H9 (cell line): ENCODE results near the gene ACSM3. TPM values are rescaled to one million over a fixed set of nuclear protein-coding genes. Genes with fewer than 3 reads are reported as not detected.

ENCODE experiments used
- DNase-seq: peaks from one replicate; pipeline ENCODE4 v3.0.0-alpha.2; 2017
- H2AFZ ChIP-seq: one replicate; pipeline ENCODE4 v1.6.1; 2013; ENCODE audit warnings: mild to moderate bottlenecking, low read length, control low read depth, moderate library complexity
- H2AK5ac ChIP-seq: 2 replicates; pipeline ENCODE4 v1.6.1; 2013; ENCODE audit warnings: low read length, control low read depth, mixed read lengths; ENCODE audit not compliant: insufficient read length
- H2BK120ac ChIP-seq: one replicate; pipeline ENCODE4 v1.6.1; 2013; ENCODE audit warnings: low read depth, mild to moderate bottlenecking, low read length, control low read depth, inconsistent platforms; ENCODE audit not compliant: poor library complexity, severe bottlenecking
- H2BK12ac ChIP-seq: 2 replicates; pipeline ENCODE4 v1.6.1; 2013; ENCODE audit warnings: low read length, control low read depth, mixed read lengths, low read depth; ENCODE audit not compliant: insufficient read length
- H2BK15ac ChIP-seq: 2 replicates; pipeline ENCODE4 v1.6.1; 2013; ENCODE audit warnings: low read depth, low read length, control low read depth
- H2BK20ac ChIP-seq: one replicate; pipeline ENCODE4 v1.6.1; 2013; ENCODE audit warnings: low read depth, mild to moderate bottlenecking, low read length, control low read depth, inconsistent platforms; ENCODE audit not compliant: poor library complexity, severe bottlenecking
- H2BK5ac ChIP-seq: 2 replicates; pipeline ENCODE4 v1.6.1; 2013; ENCODE audit warnings: low read length, control low read depth, mixed read lengths; ENCODE audit not compliant: insufficient read length
- H3K14ac ChIP-seq: 2 replicates; pipeline ENCODE4 v1.6.1; 2013; ENCODE audit warnings: low read length, control low read depth; ENCODE audit not compliant: insufficient read depth
- H3K18ac ChIP-seq: 2 replicates; pipeline ENCODE4 v1.6.1; 2013; ENCODE audit warnings: low read depth, mild to moderate bottlenecking, mixed read lengths, low read length, control low read depth; ENCODE audit not compliant: insufficient read length
- H3K23ac ChIP-seq: 2 replicates; pipeline ENCODE4 v1.6.1; 2013; ENCODE audit warnings: low read length, control low read depth, mixed read lengths, low read depth; ENCODE audit not compliant: insufficient read length
- H3K23me2 ChIP-seq: 2 replicates; pipeline ENCODE4 v1.6.1; 2013; ENCODE audit warnings: low read depth, mild to moderate bottlenecking, mixed read lengths, low read length, control low read depth; ENCODE audit not compliant: insufficient read length, poor library complexity, severe bottlenecking
- H3K27ac ChIP-seq: 2 replicates; pipeline ENCODE4 v1.5.1; 2013; ENCODE audit warnings: low read length, control low read depth, mixed read lengths, low read depth; ENCODE audit not compliant: insufficient read length
- H3K27me3 ChIP-seq: 2 replicates; pipeline ENCODE4 v1.6.1; 2013; ENCODE audit warnings: low read length, control low read depth, inconsistent platforms; ENCODE audit not compliant: insufficient read depth
- H3K4ac ChIP-seq: 2 replicates; pipeline ENCODE4 v1.6.1; 2013; ENCODE audit warnings: low read depth, mild to moderate bottlenecking, control low read depth, inconsistent platforms, low read length, moderate library complexity
- H3K4me1 ChIP-seq: 2 replicates; pipeline ENCODE4 v1.6.1; 2013; ENCODE audit warnings: low read length, control low read depth, inconsistent platforms; ENCODE audit not compliant: insufficient read depth
- H3K4me2 ChIP-seq: 2 replicates; pipeline ENCODE4 v1.6.1; 2013; ENCODE audit warnings: low read length, control low read depth, mixed read lengths; ENCODE audit not compliant: insufficient read length, insufficient read depth
- H3K56ac ChIP-seq: 2 replicates; pipeline ENCODE4 v1.6.1; 2013; ENCODE audit warnings: low read depth, mild to moderate bottlenecking, mixed read lengths, low read length, control low read depth; ENCODE audit not compliant: insufficient read length
- H3K79me1 ChIP-seq: 2 replicates; pipeline ENCODE4 v1.6.1; 2013; ENCODE audit warnings: low read depth, mild to moderate bottlenecking, moderate library complexity, low read length, control low read depth, inconsistent platforms; ENCODE audit not compliant: insufficient read depth, poor library complexity, severe bottlenecking
- H3K79me2 ChIP-seq: 2 replicates; pipeline ENCODE4 v1.6.1; 2013; ENCODE audit warnings: low read length, control low read depth, inconsistent platforms; ENCODE audit not compliant: insufficient read depth
- H3K9ac ChIP-seq: 2 replicates; pipeline ENCODE4 v1.6.1; 2013; ENCODE audit warnings: low read length, control low read depth, mixed read lengths; ENCODE audit not compliant: insufficient read length; ENCODE audit errors: extremely low read depth
- H3K9me3 ChIP-seq: one replicate; pipeline ENCODE4 v1.6.1; 2013; ENCODE audit warnings: low read depth, low read length, inconsistent platforms; ENCODE audit not compliant: control insufficient read depth
- H3T11ph ChIP-seq: one replicate; pipeline ENCODE4 v1.6.1; 2013; ENCODE audit warnings: mild to moderate bottlenecking, low read length, control low read depth, inconsistent platforms
- H4K20me1 ChIP-seq: one replicate; pipeline ENCODE4 v1.6.1; 2013; ENCODE audit not compliant: control insufficient read depth, insufficient read length, insufficient read depth
- H4K5ac ChIP-seq: 2 replicates; pipeline ENCODE4 v1.6.1; 2013; ENCODE audit warnings: low read depth, mild to moderate bottlenecking, mixed read lengths, low read length, control low read depth; ENCODE audit not compliant: insufficient read length
- H4K8ac ChIP-seq: replicated peaks from 2 replicates; pipeline ENCODE4 v1.6.1; 2013; ENCODE audit warnings: low read length, control low read depth, mixed read lengths, low read depth; ENCODE audit not compliant: insufficient read length
- H4K91ac ChIP-seq: 2 replicates; pipeline ENCODE4 v1.6.1; 2013; ENCODE audit warnings: low read depth, mild to moderate bottlenecking, moderate library complexity, mixed read lengths, low read length, control low read depth; ENCODE audit not compliant: insufficient read length
- H3K27ac Mint-ChIP-seq, 3 experiments: 2 replicates in 2 of 3; 3 replicates in 1 of 3; pipeline ENCODE4 v1.8.0; 2020 to 2021; ENCODE audit warnings: mixed read lengths in 3 of 3, mild to moderate bottlenecking in 1 of 3, moderate library complexity in 1 of 3
- H3K27me3 Mint-ChIP-seq: 2 replicates; pipeline ENCODE4 v1.8.0; 2021; ENCODE audit warnings: low read depth, mild to moderate bottlenecking, moderate library complexity, mixed read lengths
- H3K36me3 Mint-ChIP-seq, 3 experiments: 2 replicates in 2 of 3; 3 replicates in 1 of 3; pipeline ENCODE4 v1.8.0; 2020 to 2021; ENCODE audit warnings: low read depth in 3 of 3, mixed read lengths in 3 of 3; ENCODE audit not compliant: insufficient read depth in 1 of 3
- H3K4me1 Mint-ChIP-seq, 2 experiments: 2 replicates each; pipeline ENCODE4 v1.8.0; 2020; ENCODE audit warnings: mixed read lengths in 2 of 2
- H3K4me3 Mint-ChIP-seq, 2 experiments: 2 replicates in 1 of 2; 3 replicates in 1 of 2; pipeline ENCODE4 v1.8.0; 2020 to 2021; ENCODE audit warnings: mild to moderate bottlenecking in 2 of 2, mixed read lengths in 2 of 2, moderate library complexity in 1 of 2
- H3K9me3 Mint-ChIP-seq, 2 experiments: 2 replicates in 1 of 2; 3 replicates in 1 of 2; pipeline ENCODE4 v1.8.0; 2020; ENCODE audit warnings: mild to moderate bottlenecking in 2 of 2, mixed read lengths in 2 of 2, moderate library complexity in 1 of 2
- WGBS: extraction: QIAGEN DNeasy Blood & Tissue Kit; methylation state at CpG from one replicate; pipeline ENCODE4 v1.1.7; 2013; ENCODE audit warnings: missing lambda C conversion rate, low lambda C conversion rate, mixed read lengths; ENCODE audit not compliant: insufficient read length; ENCODE audit errors: extremely low coverage; 5-methylcytosine and 5-hydroxymethylcytosine counted together
- total RNA-seq: library from RNA; stranded (reverse); gene quantifications from 2 replicates; pipeline ENCODE4 v1.2.1, GENCODE V29; 2021
- TF ChIP-seq, protein P1 (sequence below): fragments of 200-600 bp; sonication (generic); conservative IDR thresholded peaks from 3 replicates; pipeline ENCODE4 v1.8.0; 2021; ENCODE audit warnings: antibody characterized with exemption, mild to moderate bottlenecking

The ACSM3 gene
- total RNA-seq, 1 experiment from 2014 or later: 3.1 TPM

DNA sequence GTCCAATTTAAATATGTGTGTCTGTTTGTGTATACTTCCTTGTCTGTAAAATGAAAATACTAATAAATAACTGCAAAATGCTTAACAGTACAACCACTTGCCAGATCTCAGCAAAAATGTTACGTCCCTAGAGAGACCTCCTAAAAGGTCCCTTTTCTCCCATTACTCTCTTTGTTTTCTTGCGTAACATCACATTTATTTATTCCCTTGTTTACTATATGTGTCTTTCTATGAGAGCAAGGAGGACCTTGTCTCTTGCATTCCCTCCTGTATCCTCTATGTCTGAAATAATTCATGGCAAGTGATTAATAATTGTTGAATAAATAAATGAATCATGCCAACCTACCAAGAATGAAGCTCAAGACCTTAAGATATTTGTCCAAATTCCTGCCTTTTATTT, 1.9 kb downstream of the ACSM3 start:
- TF ChIP-seq, protein P1, sequence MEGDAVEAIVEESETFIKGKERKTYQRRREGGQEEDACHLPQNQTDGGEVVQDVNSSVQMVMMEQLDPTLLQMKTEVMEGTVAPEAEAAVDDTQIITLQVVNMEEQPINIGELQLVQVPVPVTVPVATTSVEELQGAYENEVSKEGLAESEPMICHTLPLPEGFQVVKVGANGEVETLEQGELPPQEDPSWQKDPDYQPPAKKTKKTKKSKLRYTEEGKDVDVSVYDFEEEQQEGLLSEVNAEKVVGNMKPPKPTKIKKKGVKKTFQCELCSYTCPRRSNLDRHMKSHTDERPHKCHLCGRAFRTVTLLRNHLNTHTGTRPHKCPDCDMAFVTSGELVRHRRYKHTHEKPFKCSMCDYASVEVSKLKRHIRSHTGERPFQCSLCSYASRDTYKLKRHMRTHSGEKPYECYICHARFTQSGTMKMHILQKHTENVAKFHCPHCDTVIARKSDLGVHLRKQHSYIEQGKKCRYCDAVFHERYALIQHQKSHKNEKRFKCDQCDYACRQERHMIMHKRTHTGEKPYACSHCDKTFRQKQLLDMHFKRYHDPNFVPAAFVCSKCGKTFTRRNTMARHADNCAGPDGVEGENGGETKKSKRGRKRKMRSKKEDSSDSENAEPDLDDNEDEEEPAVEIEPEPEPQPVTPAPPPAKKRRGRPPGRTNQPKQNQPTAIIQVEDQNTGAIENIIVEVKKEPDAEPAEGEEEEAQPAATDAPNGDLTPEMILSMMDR: no peak
- H3T11ph ChIP-seq: no peak overlapping the region
- H3K56ac ChIP-seq: no peak overlapping the region
- no CpG with 5 or more reads among the region's 2 CpGs for WGBS
- H3K27ac ChIP-seq: no peak overlapping the region
- H3K4ac ChIP-seq: no peak overlapping the region
- no peaks in the 10 kb centered on the region for H3K79me2 ChIP-seq
- H2AFZ ChIP-seq: no peak overlapping the region
- peaks cover 10 to 12% of the 10 kb centered on the region in 2 experiments for H3K9me3 Mint-ChIP-seq
- no peak overlapping the region for H3K14ac ChIP-seq
- peaks cover 16 to 18% of the 10 kb centered on the region in 2 experiments for H3K4me1 Mint-ChIP-seq
- no peaks in the 10 kb centered on the region for H3K79me1 ChIP-seq
- H3K36me3 Mint-ChIP-seq: peaks cover 0 to 10% (median 0%) of the 10 kb centered on the region in 3 experiments; a peak in 1 of 7 replicates
- no peak overlapping the region for H2BK5ac ChIP-seq
- no peak overlapping the region for H3K4me2 ChIP-seq
- no peak overlapping the region for H4K91ac ChIP-seq
- no peak overlapping the region for H3K18ac ChIP-seq
- no peaks in the 10 kb centered on the region for H3K9me3 ChIP-seq
- H3K27me3 ChIP-seq: no peaks in the 10 kb centered on the region
- H4K8ac ChIP-seq: no peak overlapping the region
- no peak overlapping the region for H2BK120ac ChIP-seq
- H3K27me3 Mint-ChIP-seq: peaks cover 5% of the 10 kb centered on the region
- no peak overlapping the region for H3K27ac Mint-ChIP-seq
- no peak overlapping the region for H2BK15ac ChIP-seq
- no peak overlapping the region for H4K5ac ChIP-seq
- no peak overlapping the region for H3K9ac ChIP-seq
- H4K20me1 ChIP-seq: no peaks in the 10 kb centered on the region
- no peak for DNase-seq
- no peak overlapping the region for H2BK12ac ChIP-seq
- no peaks in the 10 kb centered on the region for H3K4me1 ChIP-seq
- H3K23me2 ChIP-seq: no peaks in the 10 kb centered on the region
- H2AK5ac ChIP-seq: no peak overlapping the region
- H3K4me3 Mint-ChIP-seq: no peak overlapping the region
- no peak overlapping the region for H2BK20ac ChIP-seq
- H3K23ac ChIP-seq: no peak overlapping the region
